MM.1S (cell line): ENCODE data around the gene ADARB2.

Experiments
- DNase-seq: peaks from one replicate; pipeline ENCODE4 v3.0.0-alpha.2; 2015
- H2AFZ ChIP-seq: fragments of 300-600 bp; sonication (generic); 2 replicates; pipeline ENCODE4 v1.6.0; 2016; ENCODE audit warnings: antibody characterized with exemption, low read length
- H3F3A ChIP-seq: fragments of 300-600 bp; sonication (generic); 2 replicates; pipeline ENCODE4 v1.6.1; 2016; ENCODE audit warnings: mild to moderate bottlenecking, antibody characterized with exemption, low read length, moderate library complexity, mixed read lengths; ENCODE audit not compliant: insufficient read depth
- H3K27ac ChIP-seq: fragments of 300-600 bp; sonication (generic); 2 replicates; pipeline ENCODE4 v1.5.1; 2016; ENCODE audit warnings: mild to moderate bottlenecking, low read length
- H3K27me3 ChIP-seq: fragments of 300-600 bp; sonication (generic); replicated peaks from 2 replicates; pipeline ENCODE4 v1.6.0; 2016; ENCODE audit warnings: low read length; ENCODE audit not compliant: insufficient read depth
- H3K36me3 ChIP-seq: fragments of 300-600 bp; sonication (generic); replicated peaks from 2 replicates; pipeline ENCODE4 v1.6.1; 2016; ENCODE audit warnings: mild to moderate bottlenecking, low read length, mixed read lengths; ENCODE audit not compliant: insufficient read depth
- H3K4me1 ChIP-seq: fragments of 300-600 bp; sonication (generic); 2 replicates; pipeline ENCODE4 v1.6.1; 2016; ENCODE audit warnings: low read length, mixed read lengths
- H3K4me2 ChIP-seq: fragments of 300-600 bp; sonication (generic); 2 replicates; pipeline ENCODE4 v1.6.0; 2016; ENCODE audit warnings: low read depth, low read length
- H3K4me3 ChIP-seq: fragments of 300-600 bp; sonication (generic); 2 replicates; pipeline ENCODE4 v1.5.1; 2016; ENCODE audit warnings: low read length, mixed read lengths
- H3K79me2 ChIP-seq: fragments of 300-600 bp; sonication (generic); 2 replicates; pipeline ENCODE4 v1.6.1; 2016; ENCODE audit warnings: mixed run types, low read length, mixed read lengths
- H3K9ac ChIP-seq: fragments of 300-600 bp; sonication (generic); 2 replicates; pipeline ENCODE4 v1.6.1; 2016; ENCODE audit warnings: low read length, mixed read lengths
- H3K9me2 ChIP-seq: fragments of 300-600 bp; sonication (generic); replicated peaks from 2 replicates; pipeline ENCODE4 v1.6.1; 2016; ENCODE audit warnings: mild to moderate bottlenecking, low read length, mixed read lengths; ENCODE audit not compliant: insufficient read depth
- H3K9me3 ChIP-seq: fragments of 300-600 bp; sonication (generic); replicated peaks from 2 replicates; pipeline ENCODE4 v1.6.1; 2016; ENCODE audit warnings: mild to moderate bottlenecking, low read length, mixed read lengths; ENCODE audit not compliant: insufficient read depth
- H4K20me1 ChIP-seq: fragments of 300-600 bp; sonication (generic); 2 replicates; pipeline ENCODE4 v1.6.1; 2016; ENCODE audit warnings: mild to moderate bottlenecking, low read length, moderate library complexity, mixed read lengths; ENCODE audit not compliant: insufficient read depth
- CTCF ChIP-seq: fragments of 300-600 bp; sonication (generic); IDR thresholded peaks from 2 replicates; pipeline ENCODE4 v1.5.1; 2016; ENCODE audit warnings: antibody characterized with exemption, low read length, mixed read lengths
- EZH2 ChIP-seq: fragments of 300-600 bp; sonication (generic); optimal IDR thresholded peaks from 2 replicates; pipeline ENCODE3; 2017; ENCODE audit warnings: low read depth, mild to moderate bottlenecking, antibody characterized with exemption, low read length, mixed read lengths
- EZH2phosphoT487 ChIP-seq: fragments of 300-600 bp; sonication (generic); IDR thresholded peaks from 2 replicates; pipeline ENCODE4 v1.6.1; 2018; ENCODE audit warnings: antibody characterized with exemption, low read length

The ADARB2 gene

DNA sequence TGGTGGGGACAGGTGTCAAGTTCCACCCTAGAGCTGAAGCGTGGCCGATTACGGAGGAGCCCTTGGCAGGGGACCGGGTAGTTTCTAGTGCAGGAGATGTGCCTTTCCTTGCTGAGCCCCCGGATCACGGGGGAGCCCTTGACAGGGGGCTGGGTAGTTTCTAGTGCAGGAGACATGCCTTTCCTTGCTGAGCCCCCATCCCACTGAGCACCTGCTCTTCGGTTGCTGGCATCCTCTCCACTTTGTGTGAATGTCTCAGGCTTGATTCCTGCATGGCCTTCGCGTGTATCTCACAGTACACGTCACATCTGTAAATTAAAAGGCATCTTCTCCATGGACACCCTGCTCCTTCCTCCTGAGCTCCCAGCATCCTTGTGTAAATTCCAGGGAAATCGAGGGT lies 263.5 kb downstream of the ADARB2 start:
- H3K9ac ChIP-seq = no peak overlapping the region
- H3F3A ChIP-seq = no peaks in the 10 kb centered on the region
- H3K4me3 ChIP-seq = no peak overlapping the region
- TF ChIP-seq CTCF (no peak), EZH2phosphoT487 (no peak), EZH2 (no peak)
- DNase-seq = no peak
- H4K20me1 ChIP-seq = no peaks in the 10 kb centered on the region
- no peaks in the 10 kb centered on the region for H3K9me3 ChIP-seq
- no peaks in the 10 kb centered on the region for H3K36me3 ChIP-seq
- no peak overlapping the region for H3K4me2 ChIP-seq
- peaks cover 3% of the 10 kb centered on the region; the same call in 1 of the 2 replicates for H3K27me3 ChIP-seq
- no peaks in the 10 kb centered on the region for H3K79me2 ChIP-seq
- no peaks in the 10 kb centered on the region for H3K4me1 ChIP-seq
- no peak overlapping the region for H2AFZ ChIP-seq
- no peaks in the 10 kb centered on the region for H3K9me2 ChIP-seq
- no peak overlapping the region for H3K27ac ChIP-seq

DNA sequence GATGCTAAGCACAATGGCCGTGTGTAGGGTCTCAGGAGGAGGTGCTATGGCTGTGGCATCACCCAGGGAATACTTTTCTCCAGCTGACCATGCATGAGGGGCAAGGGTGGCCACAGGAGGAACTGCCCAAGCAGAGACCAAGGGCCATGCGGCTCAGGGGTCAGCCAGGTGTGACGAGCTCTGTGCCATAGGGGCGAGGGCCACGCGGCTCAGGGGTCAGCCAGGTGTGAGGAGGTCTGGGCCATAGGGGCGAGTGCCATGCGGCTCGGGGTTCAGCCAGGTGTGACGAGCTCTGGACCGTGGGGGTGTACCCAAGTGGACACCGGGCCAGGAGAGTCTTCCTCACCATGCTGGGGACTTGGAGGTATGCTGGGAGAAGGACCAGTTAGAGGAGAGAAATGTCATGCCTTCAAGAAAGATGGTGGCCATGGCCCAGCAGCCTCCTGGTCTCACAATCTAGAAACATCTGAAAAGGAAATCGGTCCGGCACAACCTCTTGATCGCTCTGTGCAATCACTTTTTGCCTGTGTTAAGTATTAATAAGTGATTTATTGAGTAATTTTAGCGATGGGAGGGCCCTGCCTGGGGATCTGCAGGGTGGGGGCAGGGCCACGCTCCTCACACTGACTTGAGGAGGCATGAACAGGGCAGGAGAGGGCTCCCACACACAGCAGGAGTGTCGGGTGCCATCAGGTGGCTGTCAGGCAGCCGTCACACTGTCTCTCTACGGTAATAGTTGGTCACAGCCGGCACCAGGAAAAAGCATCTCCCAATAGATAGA lies 265.0 kb downstream of the ADARB2 start:
- Histone ChIP-seq H3K27ac (no peak overlapping the region), H3K79me2 (no peaks in the 10 kb centered on the region), H3F3A (no peaks in the 10 kb centered on the region), H2AFZ (no peak overlapping the region), H3K4me1 (no peaks in the 10 kb centered on the region), H3K36me3 (no peaks in the 10 kb centered on the region), H4K20me1 (no peaks in the 10 kb centered on the region), H3K4me2 (no peak overlapping the region), H3K4me3 (no peak overlapping the region), H3K27me3 (0 out of 2 replicates have a peak, but pooled peaks cover 3% of the 10 kb centered on the region), H3K9me2 (no peaks in the 10 kb centered on the region), H3K9me3 (no peaks in the 10 kb centered on the region), H3K9ac (no peak overlapping the region)
- DNase-seq = no peak
- TF ChIP-seq EZH2 (no peak), EZH2phosphoT487 (no peak), CTCF (no peak)

DNA sequence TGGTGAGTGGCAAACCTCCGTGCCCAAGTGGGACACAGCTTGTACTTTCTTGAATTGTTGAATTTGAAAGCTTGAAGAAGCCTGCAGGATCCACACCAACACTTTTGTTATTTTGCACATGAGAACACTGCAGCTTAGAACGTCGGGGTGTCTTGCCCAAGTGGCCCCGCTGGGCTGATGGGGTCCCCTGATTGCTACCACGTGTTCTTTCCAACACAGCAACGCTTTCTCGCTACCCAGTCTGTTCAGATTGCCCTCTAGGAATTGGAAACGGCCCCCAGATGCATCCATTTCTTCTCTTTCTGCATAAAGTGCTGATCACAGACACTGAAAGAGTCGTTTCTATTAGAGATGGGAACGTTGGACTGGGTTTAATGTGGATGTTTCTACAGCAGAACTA lies 268.5 kb downstream of the ADARB2 start:
- Histone ChIP-seq H3K4me1 (no peaks in the 10 kb centered on the region), H3K9me2 (no peaks in the 10 kb centered on the region), H3K27me3 (no peaks in the 10 kb centered on the region)

More for the DNA sequence above, 268.5 kb downstream of the ADARB2 start:
- DNase-seq = no peak
- Histone ChIP-seq H3K4me3 (no peak overlapping the region), H3K27ac (no peak overlapping the region), H3K4me2 (no peak overlapping the region), H3K79me2 (no peaks in the 10 kb centered on the region), H3K36me3 (no peaks in the 10 kb centered on the region), H4K20me1 (no peaks in the 10 kb centered on the region), H3F3A (no peaks in the 10 kb centered on the region), H3K9me3 (no peaks in the 10 kb centered on the region), H3K9ac (no peak overlapping the region), H2AFZ (no peak overlapping the region)
- TF ChIP-seq EZH2phosphoT487 = no peak
- no peak for TF ChIP-seq CTCF
- no peak for TF ChIP-seq EZH2
